NCI-H1048 (cell line): ENCODE data around the gene ZNF672.
"Not testable (repeated sequence)": the region's sequence is repeated elsewhere in the genome, so short reads cannot be mapped to it uniquely, and the experiment has no call there.

ENCODE experiments used
- DNase-seq: peaks from one replicate; lab custom pipeline; 2025; lab: John Stamatoyannopoulos, UW

Gene ZNF672

GRCh38 chr1:248813546-248813945 lies 24.5 kb upstream of the ZNF672 start:
- DNase-seq, result no peak

- no peak for DNase-seq
These were observed 23.7 kb upstream of the ZNF672 start for GRCh38 chr1:248814351-248814750.

GRCh38 chr1:248815407-248816034 lies 22.5 kb upstream of the ZNF672 start:
- no peak for DNase-seq

- DNase-seq, result no peak
These were observed 21.8 kb upstream of the ZNF672 start for GRCh38 chr1:248816042-248816851.

- DNase-seq, result no peak
These were observed 21.0 kb upstream of the ZNF672 start for GRCh38 chr1:248817065-248817464.

GRCh38 chr1:248818505-248819374 lies 19.3 kb upstream of the ZNF672 start:
- no peak for DNase-seq

- no peak for DNase-seq
These were observed 17.9 kb upstream of the ZNF672 start for GRCh38 chr1:248820041-248820585.

- DNase-seq, result no peak
These were observed 16.9 kb upstream of the ZNF672 start for GRCh38 chr1:248821101-248821500.

- DNase-seq, result no peak
These were observed 16.4 kb upstream of the ZNF672 start for GRCh38 chr1:248821641-248822040.

GRCh38 chr1:248822148-248823032 lies 15.6 kb upstream of the ZNF672 start:
- DNase-seq, result no peak

- DNase-seq, result no peak
These were observed 14.5 kb upstream of the ZNF672 start for GRCh38 chr1:248823517-248824001.

- DNase-seq, result no peak
These were observed 13.7 kb upstream of the ZNF672 start for GRCh38 chr1:248824301-248824700.

GRCh38 chr1:248824701-248825100 lies 13.3 kb upstream of the ZNF672 start:
- DNase-seq, result no peak

GRCh38 chr1:248825136-248825535 lies 12.9 kb upstream of the ZNF672 start:
- DNase-seq, result no peak

GRCh38 chr1:248825573-248825908 lies 12.5 kb upstream of the ZNF672 start:
- no peak for DNase-seq

GRCh38 chr1:248825909-248826760 lies 11.9 kb upstream of the ZNF672 start, which contains the start of gene SH3BP5L:
Gene SH3BP5L, minus strand, starts transcription at chr1:248825915. Its CDS starts 980 bp downstream, at chr1:248824935.
- peak; percentile 92 for DNase-seq

GRCh38 chr1:248828845-248829244 lies 9.2 kb upstream of the ZNF672 start:
- DNase-seq, result no peak

GRCh38 chr1:248830718-248831017 lies 7.4 kb upstream of the ZNF672 start:
- not testable (repeated sequence) for DNase-seq

GRCh38 chr1:248831842-248832241 lies 6.2 kb upstream of the ZNF672 start:
- DNase-seq, result no peak

- no peak for DNase-seq
These were observed 3.6 kb upstream of the ZNF672 start for GRCh38 chr1:248834343-248834940.
